PC-9 (cell line): ENCODE results near the gene USP34. TPM values are rescaled to one million over a fixed set of nuclear protein-coding genes. Genes with fewer than 3 reads are reported as not detected.

Source experiments
- BruUV-seq: library from RNA; stranded (reverse); fragments of 400-500 nt; replicated peaks from 2 replicates; lab custom pipeline; 2021; lab: Mats Ljungman, UMichigan
- CTCF ChIA-PET: fragments of 300-600 bp; sonication (Branson Sonifier 250); formaldehyde crosslinking; loops from one replicate; lab custom pipeline; 2022; ENCODE audit warnings: antibody characterized with exemption; lab: Charles Lee
- POLR2A ChIA-PET: fragments of 300-600 bp; sonication (Branson Sonifier 250); formaldehyde crosslinking; loops from one replicate; lab custom pipeline; 2022; ENCODE audit warnings: antibody characterized with exemption; ENCODE audit not compliant: unreplicated experiment; lab: Charles Lee
- DNase-seq, 2 experiments: peaks; one replicate each; pipeline versions ENCODE4 v3.0.0 to v3.0.0-alpha.2; 2015 to 2022; ENCODE audit warnings: mixed read lengths in 1 of 2
- H2AFZ ChIP-seq: fragments of 200-600 bp; sonication (generic); 2 replicates; pipeline ENCODE4 v1.8.1; 2017; ENCODE audit warnings: antibody characterized with exemption
- H3F3A ChIP-seq: fragments of 200-600 bp; sonication (generic); 2 replicates; pipeline ENCODE4 v1.8.1; 2017; ENCODE audit warnings: antibody characterized with exemption, mild to moderate bottlenecking, low read depth; ENCODE audit not compliant: insufficient read depth
- H3K27ac ChIP-seq: fragments of 200-600 bp; sonication (generic); 2 replicates; pipeline ENCODE4 v1.6.1; 2016; ENCODE audit warnings: mixed run types
- H3K27me3 ChIP-seq: fragments of 200-600 bp; sonication (generic); 2 replicates; pipeline ENCODE4 v1.6.1; 2016; ENCODE audit warnings: low read depth, mixed run types; ENCODE audit not compliant: insufficient read depth
- H3K36me3 ChIP-seq: fragments of 200-600 bp; sonication (generic); 2 replicates; pipeline ENCODE4 v1.6.1; 2016; ENCODE audit warnings: low read depth, mixed run types
- H3K4me1 ChIP-seq: fragments of 200-600 bp; sonication (generic); replicated peaks from 2 replicates; pipeline ENCODE4 v1.6.1; 2016; ENCODE audit warnings: mixed run types; ENCODE audit not compliant: insufficient read depth
- H3K4me2 ChIP-seq: fragments of 200-600 bp; sonication (generic); 2 replicates; pipeline ENCODE4 v1.6.1; 2017; ENCODE audit warnings: mixed run types
- H3K4me3 ChIP-seq: fragments of 200-600 bp; sonication (generic); 2 replicates; pipeline ENCODE4 v1.6.1; 2016; ENCODE audit warnings: mixed run types
- H3K79me2 ChIP-seq: fragments of 200-600 bp; sonication (generic); 2 replicates; pipeline ENCODE4 v1.6.1; 2017; ENCODE audit warnings: low read depth, mixed run types
- H3K9me2 ChIP-seq: fragments of 200-600 bp; sonication (generic); 2 replicates; pipeline ENCODE4 v1.8.1; 2017; ENCODE audit warnings: mild to moderate bottlenecking; ENCODE audit not compliant: insufficient read depth
- H3K9me3 ChIP-seq: fragments of 200-600 bp; sonication (generic); 2 replicates; pipeline ENCODE4 v1.8.1; 2016; ENCODE audit warnings: low read depth; ENCODE audit not compliant: insufficient read depth
- H4K20me1 ChIP-seq: fragments of 200-600 bp; sonication (generic); 2 replicates; pipeline ENCODE4 v1.8.1; 2017; ENCODE audit not compliant: insufficient read depth
- EZH2 ChIP-seq: fragments of 200-600 bp; sonication (generic); IDR thresholded peaks from 2 replicates; pipeline ENCODE4 v1.8.0; 2017; ENCODE audit warnings: antibody characterized with exemption, low read depth
- intact Hi-C: fragments of 100-400 bp; cut with micrococcal nuclease; formaldehyde crosslinking; loops from one replicate; pipeline ENCODE4 v1.10.0; 2022; ENCODE audit not compliant: unreplicated experiment
- total RNA-seq: library from RNA; stranded (reverse); gene quantifications from 2 replicates; pipeline ENCODE4 v1.2.3, GENCODE V29; 2021
- TF ChIP-seq, protein P1 (sequence below): fragments of 200-600 bp; sonication (generic); conservative IDR thresholded peaks from 2 replicates; pipeline ENCODE4 v1.6.1; 2017; ENCODE audit warnings: mixed run types, antibody characterized with exemption, mild to moderate bottlenecking, moderate library complexity

USP34 gene
- total RNA-seq, 1 experiment from 2014 or later: 120 TPM

DNA sequence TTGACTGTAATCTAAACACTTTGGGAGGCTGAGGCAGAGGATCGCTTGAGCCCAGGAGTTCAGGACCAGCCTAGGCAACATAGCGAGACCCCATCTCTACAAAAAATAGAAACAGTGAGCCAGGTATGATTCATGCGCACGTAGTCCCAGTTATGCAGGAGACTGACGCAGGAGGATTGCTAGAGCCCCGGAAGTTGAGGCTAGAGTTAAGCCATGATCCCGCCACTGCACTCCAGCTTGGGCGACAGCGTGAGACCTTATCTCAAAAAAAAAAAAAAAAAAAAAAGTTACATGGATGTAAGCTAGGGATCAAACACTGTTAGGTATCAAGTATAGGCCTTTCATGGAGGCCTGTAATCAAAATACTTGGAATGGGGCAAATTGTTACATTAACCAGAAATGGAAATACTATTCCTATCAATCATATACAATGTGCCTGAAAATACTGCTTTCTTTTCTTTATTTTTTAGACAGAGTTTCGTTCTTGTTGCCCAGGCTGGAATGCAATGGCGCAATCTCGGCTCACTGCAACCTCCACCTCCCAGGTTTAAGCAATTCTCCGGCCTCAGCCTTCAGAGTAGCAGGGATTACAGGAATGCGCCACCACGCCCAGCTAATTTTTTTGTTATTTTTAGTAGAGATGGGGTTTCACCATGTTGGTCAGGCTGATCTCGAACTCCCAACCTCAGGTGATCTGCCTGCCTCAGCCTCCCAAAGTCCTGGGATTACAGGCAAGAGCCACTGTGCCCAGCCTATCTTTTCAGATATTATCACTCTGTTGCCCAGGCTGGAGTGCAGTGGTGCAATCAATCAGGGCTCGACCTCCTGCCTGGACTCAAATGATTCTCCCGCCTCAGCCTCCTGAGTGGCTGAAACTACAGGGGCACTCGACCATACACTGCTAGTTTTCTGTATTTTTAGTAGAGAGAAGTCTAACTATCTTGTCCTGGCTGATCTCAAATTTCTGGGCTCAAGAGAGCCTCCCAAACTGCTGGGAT is 40.1 kb upstream of the USP34 start:
- TF ChIP-seq, protein P1, sequence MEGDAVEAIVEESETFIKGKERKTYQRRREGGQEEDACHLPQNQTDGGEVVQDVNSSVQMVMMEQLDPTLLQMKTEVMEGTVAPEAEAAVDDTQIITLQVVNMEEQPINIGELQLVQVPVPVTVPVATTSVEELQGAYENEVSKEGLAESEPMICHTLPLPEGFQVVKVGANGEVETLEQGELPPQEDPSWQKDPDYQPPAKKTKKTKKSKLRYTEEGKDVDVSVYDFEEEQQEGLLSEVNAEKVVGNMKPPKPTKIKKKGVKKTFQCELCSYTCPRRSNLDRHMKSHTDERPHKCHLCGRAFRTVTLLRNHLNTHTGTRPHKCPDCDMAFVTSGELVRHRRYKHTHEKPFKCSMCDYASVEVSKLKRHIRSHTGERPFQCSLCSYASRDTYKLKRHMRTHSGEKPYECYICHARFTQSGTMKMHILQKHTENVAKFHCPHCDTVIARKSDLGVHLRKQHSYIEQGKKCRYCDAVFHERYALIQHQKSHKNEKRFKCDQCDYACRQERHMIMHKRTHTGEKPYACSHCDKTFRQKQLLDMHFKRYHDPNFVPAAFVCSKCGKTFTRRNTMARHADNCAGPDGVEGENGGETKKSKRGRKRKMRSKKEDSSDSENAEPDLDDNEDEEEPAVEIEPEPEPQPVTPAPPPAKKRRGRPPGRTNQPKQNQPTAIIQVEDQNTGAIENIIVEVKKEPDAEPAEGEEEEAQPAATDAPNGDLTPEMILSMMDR: no peak
- TF ChIP-seq EZH2: no peak
- peaks cover 97% of the 10 kb centered on the region for H3K79me2 ChIP-seq
- H3K4me2 ChIP-seq: no peak overlapping the region
- H3K4me3 ChIP-seq: no peak overlapping the region
- H3K9me3 ChIP-seq: no peaks in the 10 kb centered on the region
- peaks cover 76% of the 10 kb centered on the region for H4K20me1 ChIP-seq
- ChIA-PET CTCF (no interaction called here), POLR2A (no interaction called here)
- BruUV-seq: TSS peak; percentile 1
- peaks cover 41% of the 10 kb centered on the region for H3F3A ChIP-seq
- no peak overlapping the region for H2AFZ ChIP-seq
- no peak for DNase-seq
- H3K4me1 ChIP-seq: no peaks in the 10 kb centered on the region
- intact Hi-C loops: no loop called here
- H3K27me3 ChIP-seq: no peaks in the 10 kb centered on the region
- H3K9me2 ChIP-seq: no peaks in the 10 kb centered on the region
- H3K36me3 ChIP-seq: peaks cover 78% of the 10 kb centered on the region
- H3K27ac ChIP-seq: no peak overlapping the region

DNA sequence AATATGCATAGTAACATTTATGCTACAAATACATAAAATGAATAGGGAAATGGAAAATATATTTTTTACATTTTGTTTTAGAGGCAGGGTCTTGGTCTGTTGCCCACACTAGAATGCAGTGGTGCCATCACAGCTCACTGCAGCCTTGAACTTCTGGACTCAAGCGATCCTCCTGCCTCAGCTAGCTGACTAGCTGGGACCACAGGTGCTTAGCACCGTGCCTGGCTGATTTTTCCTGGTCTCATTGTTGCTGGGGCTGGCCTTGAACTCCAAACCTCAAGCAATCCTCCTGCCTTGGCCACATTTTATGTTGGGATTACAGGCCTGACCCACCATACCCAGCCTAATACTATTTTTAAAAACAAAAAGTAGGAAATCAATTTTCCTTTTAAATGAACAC is 34.1 kb upstream of the USP34 start:
- Histone ChIP-seq H3K27me3 (no peaks in the 10 kb centered on the region), H3K27ac (no peak overlapping the region), H3K4me2 (no peak overlapping the region), H3K9me2 (no peaks in the 10 kb centered on the region), H3K9me3 (no peaks in the 10 kb centered on the region), H4K20me1 (peaks cover 82% of the 10 kb centered on the region), H3K4me3 (no peak overlapping the region), H2AFZ (no peak overlapping the region), H3K79me2 (peaks cover 89% of the 10 kb centered on the region), H3K4me1 (no peaks in the 10 kb centered on the region), H3K36me3 (peaks cover 54% of the 10 kb centered on the region), H3F3A (peaks cover 43% of the 10 kb centered on the region)
- ChIA-PET POLR2A (no interaction called here), CTCF (no interaction called here)
- BruUV-seq: no TSS peak
- intact Hi-C loops: no loop called here
- TF ChIP-seq, protein P1: no peak
- TF ChIP-seq EZH2: no peak
- DNase-seq: no peak

DNA sequence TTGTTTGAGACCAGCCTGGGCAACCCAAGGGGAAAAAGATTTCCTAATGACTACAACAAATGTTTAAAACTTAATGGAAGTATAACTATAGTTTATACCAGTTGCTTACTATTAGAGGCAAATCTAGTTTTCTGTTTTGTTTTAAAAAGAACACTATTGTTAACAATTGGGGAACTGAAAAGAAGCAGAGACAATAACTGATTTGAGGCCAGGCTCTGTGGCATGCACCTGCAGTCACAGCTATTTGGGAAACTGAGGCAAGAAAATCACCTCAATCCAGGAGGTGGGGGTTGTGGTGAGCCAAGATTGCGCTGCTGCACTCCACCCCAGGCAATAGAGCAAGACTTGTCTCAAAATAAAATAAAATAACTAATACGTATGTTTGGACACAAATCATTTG is 28.2 kb upstream of the USP34 start:
- peaks cover 69% of the 10 kb centered on the region for H3F3A ChIP-seq
- no peak for DNase-seq

More for the DNA sequence above, 28.2 kb upstream of the USP34 start:
- Histone ChIP-seq H4K20me1 (peaks cover 45% of the 10 kb centered on the region), H2AFZ (no peak overlapping the region), H3K4me2 (no peak overlapping the region), H3K27ac (no peak overlapping the region), H3K27me3 (no peaks in the 10 kb centered on the region), H3K4me1 (no peaks in the 10 kb centered on the region), H3K9me3 (no peaks in the 10 kb centered on the region), H3K79me2 (peaks cover 65% of the 10 kb centered on the region), H3K4me3 (no peak overlapping the region), H3K9me2 (no peaks in the 10 kb centered on the region), H3K36me3 (peaks cover 64% of the 10 kb centered on the region)
- BruUV-seq: no TSS peak
- intact Hi-C loops: loop anchor here (10.0 kb wide), 1 partner anchor 386 kb away; the partner anchor contains the start of gene CCT4
- no peak for TF ChIP-seq EZH2
- TF ChIP-seq, protein P1: no peak
- CTCF ChIA-PET: no interaction called here
- POLR2A ChIA-PET: no interaction called here
